GM18909 (cell line): ENCODE data around the gene ZBTB22.
"Not testable (repeated sequence)": the region's sequence is repeated elsewhere in the genome, so short reads cannot be mapped to it uniquely, and the experiment has no call there.

Source experiments
- ATAC-seq: cut with Tn5 transposase; IDR thresholded peaks from one replicate; pipeline ENCODE4 v1.9.1; 2021; ENCODE audit warnings: mild to moderate bottlenecking; ENCODE audit not compliant: unreplicated experiment, poor library complexity

Gene ZBTB22

GRCh38 chr6:33286946-33287914 lies 30.3 kb downstream of the ZBTB22 start:
- no peak for ATAC-seq

- not testable (repeated sequence) for ATAC-seq
Measured at GRCh38 chr6:33285214-33285613, 32.3 kb downstream of the ZBTB22 start.

GRCh38 chr6:33280539-33280938 lies 37.0 kb downstream of the ZBTB22 start:
- ATAC-seq: no peak

GRCh38 chr6:33279971-33280511 lies 37.5 kb downstream of the ZBTB22 start:
- ATAC-seq: no peak

GRCh38 chr6:33279257-33279695 lies 38.3 kb downstream of the ZBTB22 start:
- no peak for ATAC-seq

GRCh38 chr6:33278810-33279209 lies 38.7 kb downstream of the ZBTB22 start:
- no peak for ATAC-seq

- ATAC-seq: no peak
Measured at GRCh38 chr6:33278392-33278741, 39.2 kb downstream of the ZBTB22 start.

- peak; percentile 19 for ATAC-seq
Measured at GRCh38 chr6:33277663-33278391, 39.7 kb downstream of the ZBTB22 start.

- ATAC-seq: peak; percentile 60
Measured at GRCh38 chr6:33276864-33277662, 40.5 kb downstream of the ZBTB22 start, which contains the start of gene B3GALT4. Gene B3GALT4, plus strand, starts transcription at chr6:33277123. Its CDS starts 297 bp downstream, at chr6:33277420.

- no peak for ATAC-seq
Measured at GRCh38 chr6:33276581-33276863, 41.0 kb downstream of the ZBTB22 start.

GRCh38 chr6:33275795-33276580 lies 41.6 kb downstream of the ZBTB22 start:
- not testable (repeated sequence) for ATAC-seq

GRCh38 chr6:33273924-33274902 lies 43.3 kb downstream of the ZBTB22 start:
- no peak for ATAC-seq

GRCh38 chr6:33273129-33273923 lies 44.2 kb downstream of the ZBTB22 start:
- ATAC-seq: no peak

GRCh38 chr6:33272275-33273128 lies 45.0 kb downstream of the ZBTB22 start:
- no peak for ATAC-seq

GRCh38 chr6:33271468-33272274 lies 45.9 kb downstream of the ZBTB22 start, which contains the start of the genes RPS18 and VPS52:
Gene RPS18, plus strand, starts transcription at chr6:33272075. Its CDS starts 45 bp downstream, at chr6:33272120.
Gene VPS52, minus strand, starts transcription at chr6:33271876. Its CDS starts 201 bp downstream, at chr6:33271675.
- peak; percentile 83 for ATAC-seq

GRCh38 chr6:33271117-33271467 lies 46.5 kb downstream of the ZBTB22 start:
- peak; percentile 4 for ATAC-seq
